ENCODE results near the gene STXBP5.

Gene STXBP5

GRCh38 chr6:147201885-147202515, 2.2 kb upstream of the STXBP5 start:
- no peak for TF ChIP-seq CTCF (IDR thresholded peaks at IDR 0.05; ENCODE audit: insufficient read depth, low read depth, low read length, missing control alignments)
- DNase-seq (ENCODE audit: low read depth) = peak; percentile 54

GRCh38 chr6:147202516-147203310, 1.5 kb upstream of the STXBP5 start:
- peak; percentile 97 for DNase-seq (ENCODE audit: low read depth)
- H3K4me3 ChIP-seq (ENCODE audit: low read length) = peak overlapping the region; percentile 88
- no peak for TF ChIP-seq CTCF (IDR thresholded peaks at IDR 0.05; ENCODE audit: insufficient read depth, low read depth, low read length, missing control alignments)

More at GRCh38 chr6:147201885-147202515, 2.2 kb upstream of the STXBP5 start:
- peak overlapping the region; percentile 88 for H3K4me3 ChIP-seq (ENCODE audit: low read length)

- DNase-seq (ENCODE audit: low read depth) = peak; percentile 90
- TF ChIP-seq CTCF (IDR thresholded peaks at IDR 0.05; ENCODE audit: insufficient read depth, low read depth, low read length, missing control alignments) = no peak
- H3K4me3 ChIP-seq (ENCODE audit: low read length) = peak overlapping the region; percentile 88
Measured at GRCh38 chr6:147203311-147204059, 732 bp upstream of the STXBP5 start.

- no peak for TF ChIP-seq CTCF (IDR thresholded peaks at IDR 0.05; ENCODE audit: insufficient read depth, low read depth, low read length, missing control alignments)
- DNase-seq (ENCODE audit: low read depth) = peak; percentile 79
- H3K4me3 ChIP-seq (ENCODE audit: low read length) = peak overlapping the region; percentile 86
Measured at GRCh38 chr6:147204843-147205311, 660 bp downstream of the STXBP5 start.

- no peak for DNase-seq (ENCODE audit: low read depth)
- TF ChIP-seq CTCF (IDR thresholded peaks at IDR 0.05; ENCODE audit: insufficient read depth, low read depth, low read length, missing control alignments) = no peak
- peak overlapping the region; percentile 86 for H3K4me3 ChIP-seq (ENCODE audit: low read length)
Measured at GRCh38 chr6:147205690-147206600, 1.7 kb downstream of the STXBP5 start.

GRCh38 chr6:147207351-147207750, 3.1 kb downstream of the STXBP5 start:
- H3K4me3 ChIP-seq (ENCODE audit: low read length) = no peak overlapping the region
- DNase-seq (ENCODE audit: low read depth) = no peak
- no peak for TF ChIP-seq CTCF (IDR thresholded peaks at IDR 0.05; ENCODE audit: insufficient read depth, low read depth, low read length, missing control alignments)
